Peyer's patch (tissue), 4 donors: ENCODE data around the gene CNN2.

Source experiments
- POLR2A ChIP-seq, 2 donors: fragments of 450-650 bp; IDR thresholded peaks; one replicate each; pipeline ENCODE4 v1.5.1; 2017; ENCODE audit warnings: antibody characterized with exemption in 2 of 2, mild to moderate bottlenecking in 2 of 2, moderate library complexity in 2 of 2
- TF ChIP-seq, protein P1 (sequence below), 6 experiments: fragments of 450-650 bp in 4 of 6; fragments of 200-600 bp in 2 of 6; sonication (generic) in 1 of 6; IDR thresholded peaks; one replicate each; pipeline ENCODE4 v1.5.1; 2017 to 2019; ENCODE audit warnings: antibody characterized with exemption in 6 of 6, mild to moderate bottlenecking in 3 of 6, moderate library complexity in 1 of 6

DNA sequence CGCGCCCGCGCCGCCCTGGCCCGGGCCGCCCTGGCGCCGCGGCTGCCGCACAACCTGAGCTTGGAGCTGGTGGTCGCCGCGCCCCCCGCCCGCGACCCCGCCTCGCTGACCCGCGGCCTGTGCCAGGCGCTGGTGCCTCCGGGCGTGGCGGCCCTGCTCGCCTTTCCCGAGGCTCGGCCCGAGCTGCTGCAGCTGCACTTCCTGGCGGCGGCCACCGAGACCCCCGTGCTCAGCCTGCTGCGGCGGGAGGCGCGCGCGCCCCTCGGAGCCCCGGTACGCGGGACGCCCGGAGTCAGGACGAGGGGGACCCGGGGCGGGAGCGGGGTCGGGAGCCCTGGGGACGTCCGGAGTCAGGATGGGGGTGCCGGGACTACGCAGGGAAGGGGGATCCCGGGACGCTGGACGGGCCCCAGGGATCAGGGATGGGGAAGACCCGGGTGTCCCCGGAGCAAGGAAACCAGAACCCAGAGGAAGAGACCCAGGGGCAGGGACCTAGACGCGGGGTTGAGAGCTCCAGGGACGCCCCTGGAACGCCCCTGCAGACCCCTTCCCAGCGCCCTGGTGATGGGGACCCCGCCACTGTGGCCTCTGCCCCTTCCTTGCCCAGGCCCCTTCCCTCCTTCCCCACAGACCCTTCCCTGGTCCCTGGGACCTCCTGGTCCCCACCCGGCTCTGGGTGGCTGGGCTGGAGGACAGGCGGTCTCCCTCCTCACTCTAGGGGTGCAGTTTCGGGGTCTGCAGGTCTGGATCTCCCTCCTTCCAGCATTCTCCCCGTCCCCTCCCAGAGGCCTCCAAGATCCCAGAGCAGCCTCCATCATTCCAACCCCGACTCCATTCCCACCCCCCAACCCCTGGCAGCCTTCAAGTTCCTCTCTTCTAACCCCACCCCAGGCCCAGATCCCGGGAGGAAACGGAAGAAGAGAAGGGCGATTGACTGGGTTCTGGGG lies 25.5 kb upstream of the CNN2 start:
- TF ChIP-seq, protein P1, sequence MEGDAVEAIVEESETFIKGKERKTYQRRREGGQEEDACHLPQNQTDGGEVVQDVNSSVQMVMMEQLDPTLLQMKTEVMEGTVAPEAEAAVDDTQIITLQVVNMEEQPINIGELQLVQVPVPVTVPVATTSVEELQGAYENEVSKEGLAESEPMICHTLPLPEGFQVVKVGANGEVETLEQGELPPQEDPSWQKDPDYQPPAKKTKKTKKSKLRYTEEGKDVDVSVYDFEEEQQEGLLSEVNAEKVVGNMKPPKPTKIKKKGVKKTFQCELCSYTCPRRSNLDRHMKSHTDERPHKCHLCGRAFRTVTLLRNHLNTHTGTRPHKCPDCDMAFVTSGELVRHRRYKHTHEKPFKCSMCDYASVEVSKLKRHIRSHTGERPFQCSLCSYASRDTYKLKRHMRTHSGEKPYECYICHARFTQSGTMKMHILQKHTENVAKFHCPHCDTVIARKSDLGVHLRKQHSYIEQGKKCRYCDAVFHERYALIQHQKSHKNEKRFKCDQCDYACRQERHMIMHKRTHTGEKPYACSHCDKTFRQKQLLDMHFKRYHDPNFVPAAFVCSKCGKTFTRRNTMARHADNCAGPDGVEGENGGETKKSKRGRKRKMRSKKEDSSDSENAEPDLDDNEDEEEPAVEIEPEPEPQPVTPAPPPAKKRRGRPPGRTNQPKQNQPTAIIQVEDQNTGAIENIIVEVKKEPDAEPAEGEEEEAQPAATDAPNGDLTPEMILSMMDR (IDR thresholded peaks at IDR 0.05), result no peak
- no peak for TF ChIP-seq POLR2A (IDR thresholded peaks at IDR 0.05)
